Suprapubic skin (tissue), 4 donors: ENCODE results near the gene FOXS1.

Experiments used
- CTCF ChIP-seq, 2 donors: fragments of 200-600 bp in 1 of 2; fragments of 450-650 bp in 1 of 2; sonication (generic) in 1 of 2; IDR thresholded peaks; one replicate each; pipeline ENCODE4 v1.5.1; 2016 to 2019; ENCODE audit warnings: antibody characterized with exemption in 2 of 2, mild to moderate bottlenecking in 1 of 2, moderate library complexity in 1 of 2
- POLR2A ChIP-seq, 2 donors: fragments of 450-650 bp; IDR thresholded peaks; one replicate each; pipeline ENCODE4 v1.6.1; 2017; ENCODE audit warnings: antibody characterized with exemption in 2 of 2, mild to moderate bottlenecking in 2 of 2, moderate library complexity in 2 of 2
- POLR2AphosphoS5 ChIP-seq, 3 donors: sonication (generic); formaldehyde crosslinking; IDR thresholded peaks; one replicate each; pipeline ENCODE4 v1.6.1; 2017; ENCODE audit warnings: antibody characterized with exemption in 3 of 3

DNA sequence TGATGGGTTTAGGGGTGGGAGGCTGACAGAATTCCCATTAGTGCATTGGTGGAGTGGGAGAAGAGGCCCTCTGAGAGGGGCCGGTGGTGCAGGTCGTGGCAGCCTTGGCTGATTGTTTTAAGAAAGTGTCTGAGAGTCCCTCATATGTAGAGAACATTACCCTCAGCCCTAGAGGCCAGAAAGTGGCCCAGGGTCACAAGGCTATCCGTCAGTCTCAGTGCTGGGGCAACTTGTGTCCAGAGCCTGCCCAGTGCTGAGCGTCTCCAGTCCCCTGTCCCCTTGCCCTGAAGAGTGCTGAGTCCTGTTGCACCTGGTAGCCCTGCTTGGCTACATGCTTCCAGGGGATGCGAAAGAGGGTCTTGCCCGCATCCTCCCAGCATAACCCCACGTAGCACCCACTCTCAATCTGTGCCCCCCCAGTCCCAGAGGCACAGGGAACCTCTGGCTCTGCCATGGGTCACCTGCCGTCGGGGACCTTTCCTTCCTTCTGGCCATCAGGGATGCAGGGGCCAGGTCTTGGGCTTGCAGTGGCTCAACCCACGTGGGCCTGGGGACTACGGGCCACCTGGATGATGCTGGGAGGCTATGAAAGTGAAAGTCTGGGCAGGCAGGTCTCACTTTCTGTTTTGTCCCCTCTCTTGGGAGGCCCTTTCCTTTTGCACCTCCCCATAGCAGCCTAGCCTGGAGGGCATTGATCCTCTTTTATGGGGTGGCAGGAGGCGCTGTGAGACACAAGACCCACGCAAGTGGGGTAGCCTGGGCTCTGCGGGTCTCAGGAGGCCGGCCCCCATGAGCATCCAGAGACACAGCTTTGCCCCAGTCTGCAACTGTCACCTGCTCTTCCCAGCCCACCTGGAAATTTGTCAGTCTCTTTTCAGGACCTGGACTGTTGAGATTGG lies 12.7 kb upstream of the FOXS1 start:
- TF ChIP-seq POLR2AphosphoS5 (IDR thresholded peaks at IDR 0.05) (no peak), CTCF (IDR thresholded peaks at IDR 0.05) (no peak), POLR2A (IDR thresholded peaks at IDR 0.05) (no peak)
